Measurements from ENCODE around the gene KDM4C.

GRCh38 chr9:7201196-7201595 is 443.4 kb downstream of the KDM4C start:
- TF ChIP-seq CTCF (conservative IDR thresholded peaks at IDR 0.05; ENCODE audit: low read length), result no peak
- TF ChIP-seq EZH2phosphoT487 (IDR thresholded peaks at IDR 0.05; ENCODE audit: borderline replicate concordance, low read depth, low read length), result no peak
